Fibroblast of lung (primary cell): ENCODE measurements around the gene ZEB2. TPM values are rescaled to one million over a fixed set of nuclear protein-coding genes. Genes with fewer than 3 reads are reported as not detected.

Source experiments
- DNase-seq, 2 donors: peaks; one replicate each; pipeline versions ENCODE4 v3.0.0 to v3.0.0-alpha.2; 2010; ENCODE audit warnings: low read depth in 2 of 2
- H2AFZ ChIP-seq: 2 replicates; pipeline ENCODE4 v1.5.1; 2012; ENCODE audit warnings: low read length, control low read depth, inconsistent platforms
- H3K27ac ChIP-seq: 2 replicates; pipeline ENCODE4 v1.5.1; 2011; ENCODE audit warnings: low read length, control low read depth; ENCODE audit not compliant: insufficient read depth
- H3K27me3 ChIP-seq: 2 replicates; pipeline ENCODE4 v1.5.1; 2011; ENCODE audit warnings: mild to moderate bottlenecking, low read length; ENCODE audit not compliant: control insufficient read depth, insufficient read depth
- H3K36me3 ChIP-seq: 2 replicates; pipeline ENCODE4 v1.5.1; 2011; ENCODE audit warnings: low read length; ENCODE audit not compliant: control insufficient read depth, insufficient read depth
- H3K4me1 ChIP-seq: 2 replicates; pipeline ENCODE4 v1.5.1; 2011; ENCODE audit warnings: low read length; ENCODE audit not compliant: control insufficient read depth, insufficient read depth; ENCODE audit errors: extremely low read depth
- H3K4me2 ChIP-seq: 2 replicates; pipeline ENCODE4 v1.5.1; 2011; ENCODE audit warnings: low read length, control low read depth; ENCODE audit not compliant: insufficient read depth; ENCODE audit errors: extremely low read depth
- H3K4me3 ChIP-seq, 4 experiments: fragments of 200-600 bp in 1 of 4; sonication (generic) in 1 of 4; replicated peaks in 1 of 4; 2 replicates each; pipeline ENCODE4 v1.5.1; 2011 to 2016; ENCODE audit warnings: low read length in 4 of 4, low read depth in 3 of 4, mild to moderate bottlenecking in 3 of 4, control low read depth in 2 of 4, inconsistent platforms in 1 of 4, mixed read lengths in 1 of 4; ENCODE audit not compliant: insufficient read depth in 1 of 4; ENCODE audit errors: control extremely low read depth in 1 of 4
- H3K79me2 ChIP-seq: 2 replicates; pipeline ENCODE4 v1.5.1; 2012; ENCODE audit warnings: mild to moderate bottlenecking, low read length, inconsistent platforms; ENCODE audit not compliant: control insufficient read depth, insufficient read depth
- H3K9ac ChIP-seq: 2 replicates; pipeline ENCODE4 v1.5.1; 2011; ENCODE audit warnings: mild to moderate bottlenecking, low read length, control low read depth; ENCODE audit not compliant: insufficient read depth
- H3K9me3 ChIP-seq: 2 replicates; pipeline ENCODE4 v1.5.1; 2012; ENCODE audit warnings: low read depth, low read length; ENCODE audit not compliant: control insufficient read depth, insufficient read depth
- H4K20me1 ChIP-seq: 2 replicates; pipeline ENCODE4 v1.5.1; 2011; ENCODE audit warnings: low read length; ENCODE audit not compliant: control insufficient read depth, insufficient read depth; ENCODE audit errors: extremely low read depth
- EZH2 ChIP-seq: IDR thresholded peaks from 2 replicates; pipeline ENCODE4 v1.5.1; 2012; ENCODE audit warnings: low read length, control low read depth, mild to moderate bottlenecking; ENCODE audit errors: missing control alignments
- polyA plus RNA-seq, 2 donors: library from polyadenylated mRNA; depleted of rRNA in 1 of 2; stranded (reverse) in 1 of 2; unstranded in 1 of 2; fragments of >200 nt; gene quantifications; 2 replicates each; pipeline ENCODE4 v1.2.1, GENCODE V29; 2011 to 2012; ENCODE audit warnings: missing spikeins in 1 of 2
- total RNA-seq: library from RNA; depleted of rRNA; stranded (reverse); fragments of >200 nt; gene quantifications from 2 replicates; pipeline ENCODE4 v1.2.1, GENCODE V29; 2014
- TF ChIP-seq, protein P1 (sequence below), 2 donors: IDR thresholded peaks in 1 of 2; conservative IDR thresholded peaks in 1 of 2; 1 replicate in 1 of 2; 2 replicates in 1 of 2; pipeline ENCODE4 v1.5.1; 2011 to 2012; ENCODE audit warnings: low read length in 2 of 2, control low read depth in 1 of 2, inconsistent platforms in 1 of 2, low read depth in 1 of 2, mild to moderate bottlenecking in 1 of 2

The ZEB2 gene
- total and polyA plus RNA-seq, 2 donors (not counting 1 experiment from before 2014, with no cell fraction given): 91.0 to 130 TPM

DNA sequence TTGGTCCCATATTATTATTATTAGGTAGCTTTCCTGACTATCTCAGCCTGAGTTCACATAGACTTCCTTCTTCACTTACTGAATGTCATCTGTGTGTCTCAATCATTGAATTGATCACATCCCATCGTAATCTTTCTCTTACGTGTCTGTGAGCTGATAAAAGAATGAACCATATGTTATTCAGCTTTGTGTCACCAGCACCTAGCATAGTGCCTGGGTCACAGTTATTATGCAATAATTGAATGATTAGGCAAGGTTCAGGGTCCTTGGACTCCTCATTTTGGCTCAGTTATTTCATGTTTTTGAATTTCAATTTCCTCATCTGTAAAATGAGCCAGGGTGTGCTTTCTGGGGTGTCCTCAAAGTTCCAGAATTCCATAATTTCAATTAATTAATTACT is 107.2 kb downstream of the ZEB2 start:
- H3K4me2 ChIP-seq: no peak overlapping the region
- peak in 1 of 2 donors; percentile 66 for DNase-seq
- no peaks in the 10 kb centered on the region for H3K9me3 ChIP-seq
- H3K79me2 ChIP-seq: peaks cover 9% of the 10 kb centered on the region
- H3K36me3 ChIP-seq: no peaks in the 10 kb centered on the region
- TF ChIP-seq, protein P1, sequence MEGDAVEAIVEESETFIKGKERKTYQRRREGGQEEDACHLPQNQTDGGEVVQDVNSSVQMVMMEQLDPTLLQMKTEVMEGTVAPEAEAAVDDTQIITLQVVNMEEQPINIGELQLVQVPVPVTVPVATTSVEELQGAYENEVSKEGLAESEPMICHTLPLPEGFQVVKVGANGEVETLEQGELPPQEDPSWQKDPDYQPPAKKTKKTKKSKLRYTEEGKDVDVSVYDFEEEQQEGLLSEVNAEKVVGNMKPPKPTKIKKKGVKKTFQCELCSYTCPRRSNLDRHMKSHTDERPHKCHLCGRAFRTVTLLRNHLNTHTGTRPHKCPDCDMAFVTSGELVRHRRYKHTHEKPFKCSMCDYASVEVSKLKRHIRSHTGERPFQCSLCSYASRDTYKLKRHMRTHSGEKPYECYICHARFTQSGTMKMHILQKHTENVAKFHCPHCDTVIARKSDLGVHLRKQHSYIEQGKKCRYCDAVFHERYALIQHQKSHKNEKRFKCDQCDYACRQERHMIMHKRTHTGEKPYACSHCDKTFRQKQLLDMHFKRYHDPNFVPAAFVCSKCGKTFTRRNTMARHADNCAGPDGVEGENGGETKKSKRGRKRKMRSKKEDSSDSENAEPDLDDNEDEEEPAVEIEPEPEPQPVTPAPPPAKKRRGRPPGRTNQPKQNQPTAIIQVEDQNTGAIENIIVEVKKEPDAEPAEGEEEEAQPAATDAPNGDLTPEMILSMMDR (conservative IDR thresholded peaks at IDR 0.05 in 1 of 2, IDR thresholded peaks at IDR 0.05 in 1 of 2; ENCODE audit: low read depth in 1 of 2, low read length in 2 of 2): no peak
- TF ChIP-seq EZH2: no peak
- no peaks in the 10 kb centered on the region for H4K20me1 ChIP-seq
- no peak overlapping the region for H2AFZ ChIP-seq
- H3K4me3 ChIP-seq: no peak overlapping the region
- H3K27ac ChIP-seq: peak overlapping the region; percentile 26
- no peak overlapping the region for H3K9ac ChIP-seq
- H3K4me1 ChIP-seq: peaks cover 12% of the 10 kb centered on the region
- H3K27me3 ChIP-seq: no peaks in the 10 kb centered on the region

DNA sequence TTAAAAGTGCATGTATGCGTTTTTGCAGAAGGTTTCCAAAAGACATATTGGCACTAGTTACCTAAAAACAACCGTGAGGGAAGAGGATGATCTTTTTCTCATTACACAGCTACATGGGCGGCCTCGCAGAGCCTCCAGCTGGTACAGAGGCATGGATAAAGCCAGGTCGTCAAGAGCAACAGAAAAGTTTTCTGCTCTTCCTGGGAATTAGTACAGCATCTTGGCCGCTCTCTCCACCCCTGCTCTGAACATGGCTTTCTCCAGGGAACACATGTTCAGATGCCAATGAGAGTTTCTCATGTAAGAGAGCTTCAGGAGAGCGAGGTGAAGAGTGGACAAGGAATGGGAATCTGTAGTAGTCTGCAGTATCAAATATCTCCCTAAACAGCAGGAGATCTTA is 108.4 kb downstream of the ZEB2 start:
- DNase-seq: no peak
- no peak overlapping the region for H3K27ac ChIP-seq
- no peak overlapping the region for H2AFZ ChIP-seq
- H3K36me3 ChIP-seq: no peaks in the 10 kb centered on the region
- H3K9ac ChIP-seq: no peak overlapping the region
- H3K4me2 ChIP-seq: no peak overlapping the region
- no peak for TF ChIP-seq EZH2
- TF ChIP-seq, protein P1 (conservative IDR thresholded peaks at IDR 0.05 in 1 of 2, IDR thresholded peaks at IDR 0.05 in 1 of 2; ENCODE audit: low read depth in 1 of 2, low read length in 2 of 2): no peak
- peaks cover 8% of the 10 kb centered on the region for H3K79me2 ChIP-seq
- H4K20me1 ChIP-seq: no peaks in the 10 kb centered on the region
- no peaks in the 10 kb centered on the region for H3K27me3 ChIP-seq
- H3K9me3 ChIP-seq: no peaks in the 10 kb centered on the region
- H3K4me3 ChIP-seq: no peak overlapping the region
- peaks cover 16% of the 10 kb centered on the region for H3K4me1 ChIP-seq

DNA sequence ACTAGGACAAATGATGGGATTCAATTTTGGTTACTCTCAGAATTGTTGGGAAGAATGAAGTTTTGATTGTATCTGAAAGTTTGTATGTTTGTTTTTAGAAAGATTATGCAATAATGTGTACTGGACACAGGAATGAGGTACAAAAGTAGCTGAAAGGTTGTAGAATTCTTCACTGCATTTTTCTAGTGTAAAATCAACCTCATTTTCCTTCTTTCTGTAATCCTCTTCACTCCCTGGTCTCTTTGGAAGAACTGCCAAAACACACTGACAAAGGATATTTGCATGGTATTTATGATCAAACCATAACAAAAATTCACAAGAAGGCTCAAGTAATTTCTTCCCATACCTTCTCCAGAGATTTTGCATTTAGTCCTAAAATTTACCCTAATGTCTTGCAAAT is 110.7 kb downstream of the ZEB2 start:
- Histone ChIP-seq H3K79me2 (peaks cover 5% of the 10 kb centered on the region), H3K9me3 (no peaks in the 10 kb centered on the region), H3K4me1 (peaks cover 17% of the 10 kb centered on the region), H2AFZ (no peak overlapping the region), H3K27ac (no peak overlapping the region), H3K9ac (no peak overlapping the region), H3K27me3 (no peaks in the 10 kb centered on the region), H3K4me2 (no peak overlapping the region), H4K20me1 (no peaks in the 10 kb centered on the region), H3K4me3 (no peak overlapping the region), H3K36me3 (no peaks in the 10 kb centered on the region)
- no peak for DNase-seq
- TF ChIP-seq EZH2: no peak
- TF ChIP-seq, protein P1 (conservative IDR thresholded peaks at IDR 0.05 in 1 of 2, IDR thresholded peaks at IDR 0.05 in 1 of 2; ENCODE audit: low read depth in 1 of 2, low read length in 2 of 2): no peak
